ENCODE data around the gene SYNE3.
A peak's percentile ranks its signal among the peaks of the same experiment; 100 is the strongest.
"Not testable (repeated sequence)": the region's sequence is repeated elsewhere in the genome, so short reads cannot be mapped to it uniquely, and the experiment has no call there.

SYNE3 gene

DNA sequence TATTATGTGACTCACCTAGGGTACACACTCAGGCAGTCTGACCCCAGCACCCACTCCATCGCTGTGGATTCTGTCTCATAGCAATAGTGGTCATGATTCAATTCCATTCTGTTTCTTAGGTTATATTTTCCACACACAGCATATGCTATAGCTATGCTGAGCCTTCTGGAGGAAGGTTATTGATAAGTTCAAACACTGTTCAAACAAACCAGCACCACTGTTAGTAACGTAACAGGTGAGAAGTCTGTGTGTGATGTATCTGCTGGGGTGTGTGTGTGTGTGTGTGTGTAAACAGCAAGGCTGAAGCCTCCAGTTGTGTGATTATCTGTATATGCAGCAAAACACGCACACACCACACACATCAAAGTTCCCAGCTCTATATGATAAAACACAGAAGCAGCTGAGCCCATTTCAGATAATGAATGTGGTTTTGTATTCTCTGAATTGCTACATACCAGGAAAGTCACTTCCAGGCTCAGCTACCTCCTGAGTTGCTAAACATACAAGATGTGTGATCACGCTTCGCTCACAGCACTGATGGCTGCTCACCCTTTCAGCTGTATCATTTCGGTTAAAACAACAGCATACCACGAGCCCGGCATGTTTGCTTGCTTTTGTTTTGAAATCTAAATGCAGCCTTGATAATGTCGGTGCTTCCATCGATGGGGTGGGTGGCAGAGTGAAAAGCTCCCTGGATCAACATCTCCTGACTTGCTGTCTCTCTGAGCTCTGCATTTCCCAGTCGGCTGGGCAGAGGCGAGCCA is 6.8 kb upstream of the SYNE3 start:
- peak; percentile 56 for DNase-seq

DNA sequence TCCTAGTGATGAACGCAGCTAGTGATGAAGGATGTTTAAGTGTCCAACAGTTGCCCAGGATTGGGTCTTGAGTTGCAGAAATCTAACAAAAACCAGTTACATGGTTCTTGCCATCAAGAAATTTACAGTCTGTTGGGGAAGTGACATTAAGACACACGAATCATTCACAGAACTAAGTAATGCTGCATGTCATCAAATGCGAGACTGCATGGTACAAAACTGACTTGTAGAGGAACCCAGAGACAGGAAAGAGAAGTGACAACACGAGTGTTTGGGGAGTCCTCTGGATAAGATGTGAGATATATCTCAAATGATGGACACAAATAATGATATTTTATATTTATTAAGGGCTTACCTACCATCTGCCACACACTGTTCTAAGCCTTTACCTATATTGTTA is 6.1 kb upstream of the SYNE3 start:
- no peak for DNase-seq

DNA sequence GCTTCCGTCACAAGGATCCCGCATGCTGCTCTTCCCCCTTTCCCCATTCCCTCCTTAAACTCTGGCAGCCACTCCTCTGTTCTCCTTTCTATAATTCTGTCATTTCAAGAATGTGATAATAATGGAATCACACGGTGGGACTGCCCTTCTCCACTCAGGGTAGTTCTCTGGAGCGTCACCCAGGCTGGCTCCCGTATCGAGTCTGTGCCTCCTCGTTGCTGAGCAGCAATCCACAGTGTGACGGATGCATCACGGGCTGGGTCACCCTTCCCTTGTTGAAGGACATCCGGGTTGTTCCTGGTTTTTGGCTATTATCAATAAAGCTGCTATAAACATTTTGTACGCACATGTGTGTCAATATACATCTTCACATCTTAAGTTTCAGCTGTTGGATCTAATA is 5.7 kb upstream of the SYNE3 start:
- no peak for DNase-seq

DNA sequence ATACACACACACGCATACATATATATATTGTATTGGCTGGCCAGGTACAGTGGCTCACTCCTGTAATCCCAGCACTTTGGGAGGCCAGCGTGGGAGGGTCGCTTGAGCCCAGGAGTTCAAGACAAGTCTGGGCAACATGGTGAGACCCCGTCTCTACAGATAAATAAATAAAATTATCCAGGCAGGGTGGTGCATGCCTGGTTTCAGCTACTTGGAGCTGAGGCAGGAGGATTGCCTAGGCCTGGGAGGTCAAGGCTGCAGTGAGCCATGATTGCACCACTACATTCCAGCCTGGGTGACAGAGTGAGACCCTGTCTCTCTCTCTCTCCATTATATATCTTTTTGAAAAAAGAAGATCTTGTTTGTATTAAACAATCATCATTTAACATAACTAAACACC is 4.6 kb upstream of the SYNE3 start:
- no peak for DNase-seq

DNA sequence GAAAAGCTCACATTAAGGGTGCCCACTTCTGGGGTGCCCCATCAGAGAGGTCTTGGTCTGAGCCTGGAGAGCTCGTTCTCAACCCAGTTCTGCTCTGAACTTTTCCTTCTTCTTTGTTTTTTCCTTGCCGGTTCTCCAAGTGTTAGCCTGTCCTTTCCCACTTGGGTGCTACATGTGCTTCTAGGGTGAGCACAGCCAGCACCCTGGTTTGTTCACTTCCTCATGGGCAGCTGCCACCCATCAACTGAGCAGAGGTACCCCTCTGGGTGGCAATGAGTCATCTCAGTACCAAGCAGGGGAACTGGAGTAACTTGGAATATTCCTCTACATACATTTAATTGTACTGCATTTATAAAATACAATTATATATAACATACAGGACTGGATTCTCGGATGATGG is 3.9 kb upstream of the SYNE3 start:
- no peak for DNase-seq

DNA sequence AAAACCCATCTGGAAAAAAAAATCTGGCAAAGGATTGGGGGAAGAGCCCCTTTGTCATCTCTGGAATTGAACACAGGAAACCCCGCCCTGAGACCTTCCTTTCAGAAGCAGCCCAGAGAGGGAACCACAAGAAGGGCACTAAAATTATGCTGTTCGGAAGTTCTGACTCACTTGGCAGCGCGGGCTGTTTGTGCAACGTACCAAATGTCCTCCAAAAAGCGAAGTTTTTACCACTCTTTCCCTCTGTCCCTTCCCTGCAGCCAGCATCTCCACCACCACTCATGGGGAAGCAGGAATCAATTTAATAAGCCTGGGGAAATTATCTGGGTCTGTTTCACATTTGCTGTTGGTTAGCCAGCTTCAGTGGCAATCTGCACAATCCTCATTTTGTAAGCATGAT is 3.2 kb upstream of the SYNE3 start:
- peak; percentile 73 for DNase-seq

DNA sequence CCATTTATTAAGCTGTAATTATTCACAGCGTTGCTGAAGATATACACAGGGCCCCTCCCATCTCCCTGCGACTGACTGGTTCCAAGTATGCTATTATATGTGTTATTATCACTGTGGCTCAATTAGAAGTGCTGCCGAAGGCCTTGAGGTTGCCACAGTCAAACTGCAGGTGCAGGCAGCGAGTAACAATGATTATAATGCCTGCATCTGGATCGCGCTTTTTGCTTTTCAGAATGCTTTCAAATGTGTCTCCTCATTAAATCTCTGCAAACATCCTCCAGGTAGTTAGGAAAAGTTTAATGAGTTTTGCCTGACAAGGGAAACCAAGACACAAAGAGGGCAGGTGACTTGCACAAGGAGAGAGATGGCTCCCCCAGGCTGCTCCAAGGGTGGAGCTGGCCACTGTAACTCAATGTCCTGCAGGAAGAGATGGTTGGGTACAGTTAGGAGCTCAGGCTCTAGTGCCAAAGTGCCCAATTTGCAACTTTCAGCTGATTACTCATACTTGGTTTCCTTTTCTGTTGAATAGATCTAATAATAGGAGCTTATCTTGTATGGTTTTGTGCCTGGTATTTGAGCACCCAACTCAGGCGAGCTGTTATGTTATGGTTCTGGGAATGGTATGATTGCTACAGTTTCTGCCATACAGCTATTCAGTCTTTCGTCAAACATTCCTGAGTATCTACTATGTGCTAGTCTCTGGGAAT is 1.7 kb upstream of the SYNE3 start:
- no peak for DNase-seq

DNA sequence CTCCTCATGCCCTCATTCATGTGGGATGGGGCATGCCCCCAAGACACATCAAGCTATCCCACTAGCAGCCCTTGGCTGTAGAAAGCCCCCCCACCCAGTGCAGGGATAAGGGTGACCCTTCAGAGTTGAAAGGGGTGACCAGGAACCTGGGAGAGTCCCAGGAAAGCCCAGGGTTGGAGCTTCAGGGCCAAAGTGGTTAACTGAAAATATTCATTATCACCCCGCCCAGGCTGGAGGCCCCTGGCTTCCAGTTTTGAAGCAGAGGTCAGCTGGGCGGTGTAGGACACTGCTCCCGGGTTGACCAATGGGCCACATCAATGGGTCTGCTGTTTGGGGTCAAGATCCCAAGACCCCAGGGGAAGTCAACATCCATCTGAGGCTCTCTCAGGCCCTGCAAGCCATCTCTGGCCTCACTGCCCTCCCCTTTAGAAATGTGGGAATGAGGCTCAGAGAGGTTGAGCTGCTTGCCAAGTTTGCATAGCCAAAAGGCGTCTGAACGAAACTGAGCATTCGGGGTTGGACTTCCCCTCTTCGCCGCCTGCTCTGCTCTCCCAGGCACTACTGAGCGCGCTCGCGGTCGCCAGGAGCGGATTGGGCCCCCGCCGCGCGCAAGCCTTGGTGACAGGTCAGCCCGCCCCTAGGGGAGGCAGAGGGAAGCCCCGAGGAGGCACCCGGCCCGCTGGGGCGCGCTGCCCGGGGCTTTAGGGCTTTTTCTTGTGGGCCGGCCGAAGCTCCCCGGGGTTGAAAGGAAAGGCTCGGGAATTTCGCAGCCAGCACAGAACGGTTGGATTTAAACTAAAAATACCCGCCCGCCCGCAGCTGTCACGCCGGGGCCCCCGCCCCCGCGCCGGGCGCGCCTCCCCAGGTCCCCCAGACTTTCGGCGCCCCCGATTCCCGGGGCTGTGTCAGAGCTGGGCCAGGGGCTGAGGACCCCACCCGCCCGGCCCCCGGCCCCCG is 576 bp downstream of the SYNE3 start:
- DNase-seq, result peak; percentile 85

DNA sequence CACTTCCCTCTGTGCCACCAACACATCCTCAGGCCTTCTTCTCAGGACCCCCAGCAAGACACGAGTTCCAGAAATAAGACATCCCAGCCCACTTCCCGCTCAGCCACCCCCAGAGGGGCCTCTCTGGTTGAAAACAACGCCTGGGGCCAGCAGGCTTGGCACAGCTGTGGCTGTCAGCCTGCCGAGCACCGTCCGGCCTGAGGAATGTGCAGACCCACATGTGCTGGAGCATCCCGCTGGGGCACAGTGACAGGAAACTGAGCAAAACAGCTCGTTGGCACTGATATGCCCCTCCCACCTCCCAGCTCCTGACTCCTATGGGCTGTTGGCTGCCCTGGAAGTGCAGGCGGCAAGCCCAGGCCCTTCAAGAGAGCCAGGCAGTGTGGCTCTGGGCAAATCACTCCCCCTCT is 1.4 kb downstream of the SYNE3 start:
- DNase-seq, result no peak

DNA sequence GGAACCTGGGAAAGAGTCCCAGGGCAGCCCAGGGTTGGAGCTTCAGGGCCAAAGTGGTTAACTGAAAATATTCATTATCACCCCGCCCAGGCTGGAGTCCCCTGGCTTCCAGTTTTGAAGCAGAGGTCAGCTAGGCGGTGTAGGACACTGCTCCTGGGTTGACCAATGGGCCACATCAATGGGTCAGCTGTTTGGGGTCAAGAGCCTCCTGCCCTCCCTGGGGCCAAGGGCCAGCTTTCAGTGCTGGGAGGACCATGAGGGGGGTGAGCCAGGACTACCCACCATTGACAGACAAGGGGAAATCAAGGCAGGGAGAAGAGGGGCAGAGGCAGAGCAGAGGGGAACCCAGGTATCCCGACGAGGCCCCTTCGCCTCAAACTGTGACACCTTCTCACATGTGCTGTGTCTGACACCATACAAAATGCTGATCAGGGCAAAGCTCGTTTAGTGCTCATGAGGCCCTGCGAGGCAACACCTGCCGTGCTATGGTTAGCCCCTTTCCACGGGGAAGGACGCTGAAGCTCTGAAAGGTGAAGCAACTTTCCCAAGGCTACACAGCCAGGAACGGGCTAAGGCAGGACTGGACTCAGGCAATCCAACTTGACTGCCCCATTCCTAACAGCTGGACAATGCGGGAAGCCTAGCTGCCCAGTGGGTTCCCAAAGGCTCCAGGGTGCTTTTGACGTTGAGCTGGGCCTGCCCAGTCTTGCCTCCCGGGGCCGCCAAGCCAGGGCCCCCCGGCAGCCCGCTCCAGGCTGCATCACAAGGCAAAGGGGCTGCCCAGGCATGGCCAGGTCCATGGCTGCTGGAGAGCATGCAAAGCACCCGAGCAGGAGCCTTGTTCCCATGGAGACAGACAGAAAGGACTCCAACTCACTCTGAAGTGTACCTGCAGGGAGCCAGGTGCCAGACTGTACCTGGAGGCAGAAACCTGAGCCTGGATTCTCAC is 2.0 kb downstream of the SYNE3 start:
- no peak for DNase-seq

DNA sequence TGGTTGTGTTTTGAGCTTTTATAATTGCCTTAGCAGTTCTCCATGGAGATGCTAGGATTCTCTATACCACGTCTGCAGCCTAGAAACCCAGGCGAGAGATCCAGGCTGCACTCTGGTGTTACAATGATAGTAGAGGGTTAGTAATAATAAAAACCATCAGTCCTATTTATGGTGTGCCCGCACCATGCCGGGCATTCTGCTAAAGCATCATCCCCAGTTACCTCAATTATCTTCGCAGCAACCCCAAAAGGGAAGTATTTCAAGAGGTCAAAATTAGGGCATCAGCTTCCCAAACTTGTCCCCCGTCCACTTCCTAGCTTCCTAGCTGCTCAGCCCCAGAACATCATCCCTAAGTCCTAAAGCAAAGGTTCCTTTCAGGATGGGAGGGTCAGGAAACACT is 3.2 kb downstream of the SYNE3 start:
- DNase-seq, result no peak

DNA sequence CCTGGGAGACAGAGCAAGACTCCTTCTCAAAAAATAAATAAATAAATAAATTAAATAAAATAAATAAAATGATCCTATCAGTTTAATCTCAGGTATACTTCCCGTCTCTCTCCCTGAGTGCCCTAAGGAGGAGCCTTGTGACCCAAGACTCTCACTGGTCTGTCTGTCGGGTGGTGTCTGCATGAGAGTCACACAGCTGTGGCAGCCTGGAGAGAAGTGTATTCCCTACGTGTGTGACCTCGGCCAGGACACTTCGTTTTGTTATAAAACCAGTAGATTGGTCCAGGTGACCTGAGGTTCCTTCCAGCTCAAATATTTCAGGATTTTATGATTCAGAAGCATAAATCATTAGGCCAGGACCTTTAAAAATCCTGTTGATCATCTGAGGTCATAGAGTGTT is 4.8 kb downstream of the SYNE3 start:
- DNase-seq, result no peak

DNA sequence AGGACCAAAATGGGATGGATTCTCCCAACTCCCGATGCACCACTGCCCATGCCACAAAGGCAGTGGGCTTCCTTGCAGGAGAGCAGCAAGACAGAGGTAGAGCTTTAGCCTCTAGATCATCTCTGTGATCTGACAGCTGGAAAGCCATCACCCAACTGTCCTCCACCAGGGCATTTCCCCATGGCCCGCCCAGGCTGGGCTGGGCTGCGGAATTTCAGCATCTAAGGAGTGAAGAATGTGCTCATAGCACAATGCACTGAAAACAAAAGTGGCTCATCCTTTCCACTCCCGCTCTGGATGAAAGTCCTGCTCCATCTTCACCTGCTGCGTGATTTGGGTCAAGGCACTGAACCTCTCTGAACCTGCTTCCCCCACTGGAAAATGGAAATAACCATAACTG is 5.6 kb downstream of the SYNE3 start:
- no peak for DNase-seq

DNA sequence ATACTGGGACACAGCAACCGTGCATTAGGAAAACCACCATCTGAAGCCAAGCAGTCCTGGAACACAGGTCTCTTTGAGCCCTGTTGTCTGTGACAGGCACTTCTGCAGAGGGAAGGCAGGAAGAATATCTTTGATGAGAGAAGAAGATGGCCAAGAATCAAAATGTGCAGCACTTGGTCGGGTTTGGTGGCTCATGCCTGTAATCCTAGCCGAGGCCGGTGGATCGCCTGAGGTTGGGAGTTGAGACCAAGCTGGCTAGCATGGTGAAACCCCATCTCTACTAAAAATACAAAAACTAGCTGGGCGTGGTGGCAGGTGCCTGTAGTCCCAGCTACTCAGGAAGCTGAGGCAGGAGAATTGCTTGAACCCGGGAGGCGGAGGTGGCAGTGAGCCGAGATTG is 6.1 kb downstream of the SYNE3 start:
- not testable (repeated sequence) for DNase-seq

DNA sequence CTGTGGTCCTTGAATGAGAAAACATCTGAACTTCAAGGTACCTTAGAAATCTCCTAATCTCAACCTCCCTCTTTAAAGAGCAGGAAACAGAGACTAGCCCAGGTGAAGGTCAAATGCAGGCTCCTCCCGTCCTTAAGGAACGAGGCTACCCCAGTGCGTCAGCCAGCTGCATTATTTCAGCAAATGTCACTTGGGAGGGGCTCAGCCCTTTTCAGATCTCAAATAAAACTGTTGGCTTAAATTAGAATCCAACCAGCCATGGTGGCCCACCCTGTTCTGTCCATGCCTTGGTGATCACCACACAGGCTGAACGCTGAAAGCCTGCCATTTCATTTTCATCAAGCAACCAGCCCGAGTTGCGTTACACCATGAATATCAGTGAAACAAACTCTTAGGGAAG is 7.0 kb downstream of the SYNE3 start:
- no peak for DNase-seq

DNA sequence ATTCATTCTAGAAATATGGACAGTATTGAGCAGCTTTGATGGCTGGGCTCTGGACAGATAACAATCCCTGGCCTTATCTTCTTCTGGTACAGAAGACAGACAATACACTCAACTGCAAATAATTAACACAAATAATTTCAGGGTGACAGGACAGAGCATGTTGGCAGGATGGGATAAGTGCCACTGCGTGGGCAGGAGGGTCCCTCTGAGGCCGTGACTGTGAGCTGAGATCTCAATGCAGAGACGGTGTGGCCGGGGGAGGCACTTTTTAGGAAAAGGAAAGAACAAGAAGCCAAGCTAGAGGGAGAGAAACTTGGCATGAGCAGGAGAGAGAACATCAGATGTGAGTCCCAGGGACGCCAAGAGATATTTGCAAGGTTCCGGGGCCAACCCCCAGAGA is 8.1 kb downstream of the SYNE3 start:
- DNase-seq, result no peak

DNA sequence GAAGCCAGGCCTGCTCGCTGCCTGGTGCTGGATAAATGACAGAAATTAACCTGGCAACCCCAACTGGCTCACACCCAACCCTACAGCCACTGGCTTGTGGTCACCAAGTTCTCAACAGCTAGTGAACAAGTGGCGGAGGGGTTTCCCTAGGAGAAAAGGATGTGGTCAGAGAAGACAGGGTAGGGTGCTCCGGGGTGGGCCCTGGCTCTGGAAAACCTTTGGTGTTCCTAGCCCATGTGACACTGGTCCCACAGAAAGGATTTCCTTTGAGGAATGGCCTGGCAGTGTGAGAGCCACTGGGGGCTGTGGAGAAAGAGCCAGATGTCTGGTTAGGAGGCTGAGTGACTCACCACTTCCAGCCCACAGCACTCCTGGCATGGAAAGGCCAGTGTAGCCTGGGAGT is 8.7 kb downstream of the SYNE3 start:
- peak; percentile 47 for DNase-seq

DNA sequence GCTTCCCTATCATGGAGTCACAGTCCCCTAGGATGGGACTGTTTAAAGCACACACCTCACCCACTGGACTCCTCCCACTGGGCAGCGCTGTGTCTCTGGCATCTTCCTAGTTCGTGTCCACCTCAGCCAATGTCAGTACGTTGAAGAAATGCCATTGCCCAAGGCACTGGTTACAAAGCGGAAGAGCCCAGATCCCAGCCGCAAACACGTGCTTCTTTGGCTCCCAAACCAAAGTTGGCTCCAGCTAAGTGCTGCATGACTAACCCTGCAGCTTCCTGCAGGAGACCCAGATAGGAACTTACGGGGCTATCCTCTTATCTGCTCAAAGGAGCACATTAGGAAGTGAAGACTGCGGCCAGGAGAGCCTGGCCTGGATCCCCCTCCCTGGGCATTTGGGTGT is 9.3 kb downstream of the SYNE3 start:
- DNase-seq, result no peak

DNA sequence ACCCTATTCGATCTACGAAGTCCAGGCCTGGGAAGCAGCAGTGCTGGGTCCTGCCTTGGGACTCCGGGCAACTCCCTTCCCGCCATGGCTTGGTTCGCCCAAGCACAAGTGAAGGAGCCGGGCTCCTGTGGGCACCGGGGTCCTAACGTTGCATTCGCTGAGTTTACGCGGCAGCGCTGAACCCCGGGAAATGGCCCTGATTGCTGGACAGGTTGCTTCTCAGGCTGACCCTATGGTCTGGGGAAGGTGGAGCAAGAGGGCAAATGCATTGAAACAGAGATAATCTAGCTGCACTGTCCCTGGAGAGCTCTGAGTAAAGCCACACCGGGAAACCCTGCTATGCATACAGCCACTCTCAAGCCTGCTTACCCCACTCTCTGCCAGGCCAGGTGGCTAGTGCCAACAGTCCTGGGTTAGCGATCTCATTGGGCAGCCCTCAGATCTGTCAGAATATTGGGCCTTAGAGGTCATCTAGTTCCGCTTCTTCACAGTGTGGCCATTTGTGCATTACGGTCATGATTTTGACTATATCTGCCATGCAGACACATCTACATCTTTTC is 11.3 kb downstream of the SYNE3 start:
- DNase-seq, result no peak

DNA sequence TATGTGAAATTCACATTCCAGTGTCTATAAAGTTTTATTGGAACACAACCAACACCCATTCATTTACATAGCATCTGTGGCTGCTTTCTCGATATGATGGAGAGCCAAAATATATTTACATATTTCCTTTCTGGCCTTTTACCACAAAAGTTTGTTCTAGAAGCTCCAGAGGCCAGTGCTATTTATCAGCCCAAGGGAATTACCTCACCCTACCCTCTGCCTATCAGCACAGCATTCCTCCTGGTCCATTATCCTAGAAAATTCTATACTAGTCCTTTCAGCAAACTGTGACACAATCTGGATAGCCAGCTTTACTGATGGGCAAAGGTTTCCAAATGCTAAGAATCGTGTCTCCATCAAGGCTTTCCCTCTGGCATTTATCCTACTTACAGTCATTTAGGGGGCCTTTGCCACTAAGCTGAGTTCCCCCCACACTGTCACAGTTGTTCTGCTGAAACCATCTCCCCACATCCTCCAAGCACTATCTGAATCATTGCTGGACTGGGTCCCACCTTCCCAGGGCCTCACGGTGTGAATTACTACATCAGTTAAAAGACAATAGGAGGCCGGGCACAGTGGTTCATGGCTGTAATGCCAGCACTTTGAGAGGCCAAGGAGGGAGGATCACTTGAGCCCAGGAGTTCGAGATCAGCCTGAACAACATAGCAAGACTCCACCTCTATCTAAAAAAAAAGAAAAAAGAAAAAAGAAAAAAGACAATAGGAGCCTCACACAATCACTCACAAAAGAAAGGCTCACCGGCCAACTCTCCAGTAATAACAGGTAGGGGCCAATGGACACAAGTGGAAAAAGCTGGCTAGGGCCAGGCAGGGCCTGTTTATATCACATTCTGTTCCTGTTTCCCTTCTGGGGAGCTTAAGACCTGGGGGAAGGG is 12.1 kb downstream of the SYNE3 start:
- DNase-seq, result no peak
